Suprapubic skin (tissue), 3 donors: ENCODE measurements around the gene SESN1.

Experiments
- CTCF ChIP-seq, 2 donors: fragments of 200-600 bp in 1 of 2; fragments of 450-650 bp in 1 of 2; sonication (generic) in 1 of 2; IDR thresholded peaks; one replicate each; pipeline ENCODE4 v1.5.1; 2016 to 2019; ENCODE audit warnings: antibody characterized with exemption in 2 of 2, mild to moderate bottlenecking in 1 of 2, moderate library complexity in 1 of 2
- POLR2A ChIP-seq, 2 donors: fragments of 450-650 bp; IDR thresholded peaks; one replicate each; pipeline ENCODE4 v1.6.1; 2017; ENCODE audit warnings: antibody characterized with exemption in 2 of 2, mild to moderate bottlenecking in 2 of 2, moderate library complexity in 2 of 2

DNA sequence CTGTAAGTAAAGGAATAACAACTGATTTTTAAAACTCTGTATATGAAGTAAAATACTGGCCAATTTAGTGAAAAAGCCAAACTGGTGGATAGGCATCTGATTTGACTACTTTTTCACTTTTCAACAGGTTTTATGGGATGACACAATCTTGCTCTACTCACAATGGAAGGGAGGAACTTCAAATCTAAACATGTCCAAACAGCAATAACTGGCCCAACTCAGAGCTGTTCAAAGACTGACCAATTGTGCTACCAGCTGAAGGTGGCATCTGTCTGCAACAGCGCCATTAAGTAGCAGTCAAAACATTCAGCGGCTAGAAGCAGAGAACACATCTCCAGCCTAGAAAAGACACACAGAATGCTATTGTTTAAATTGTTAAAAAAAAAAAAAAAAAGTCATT lies 44.6 kb downstream of the SESN1 start:
- TF ChIP-seq CTCF (IDR thresholded peaks at IDR 0.05) (no peak), POLR2A (IDR thresholded peaks at IDR 0.05) (no peak)
